Stimulated activated CD8-positive, alpha-beta memory T cell treated with anti-CD3 and anti-CD28 coated beads, Interleukin-15, amount 100 ng/mL, for 4 hours (primary cell): Measurements from ENCODE around the gene IL1R1.

Source experiments
- DNase-seq, 2 donors: peaks; one replicate each; pipeline ENCODE4 v3.0.0-alpha.2; 2020; ENCODE audit warnings: low read depth in 2 of 2

IL1R1 gene

DNA sequence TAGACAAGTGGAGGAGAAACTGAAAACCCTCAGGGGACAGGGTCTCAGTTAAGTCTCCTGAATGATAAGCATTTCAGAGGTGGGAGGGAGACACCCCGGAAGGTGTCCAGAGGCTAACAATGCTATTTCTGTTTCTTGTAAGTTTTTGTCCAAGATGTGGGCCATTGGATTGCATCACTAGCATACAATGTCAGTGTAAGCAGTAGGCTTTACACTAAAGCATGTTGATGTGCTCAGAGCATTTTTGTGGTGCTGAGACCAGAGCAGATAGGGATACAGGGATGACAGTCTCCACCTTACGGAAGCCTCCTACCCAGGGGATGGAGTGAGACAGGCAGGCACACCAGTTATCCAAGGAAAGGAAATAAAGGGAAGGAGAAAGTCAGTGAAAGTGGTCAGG is 2.2 kb upstream of the IL1R1 start:
- no peak for DNase-seq

DNA sequence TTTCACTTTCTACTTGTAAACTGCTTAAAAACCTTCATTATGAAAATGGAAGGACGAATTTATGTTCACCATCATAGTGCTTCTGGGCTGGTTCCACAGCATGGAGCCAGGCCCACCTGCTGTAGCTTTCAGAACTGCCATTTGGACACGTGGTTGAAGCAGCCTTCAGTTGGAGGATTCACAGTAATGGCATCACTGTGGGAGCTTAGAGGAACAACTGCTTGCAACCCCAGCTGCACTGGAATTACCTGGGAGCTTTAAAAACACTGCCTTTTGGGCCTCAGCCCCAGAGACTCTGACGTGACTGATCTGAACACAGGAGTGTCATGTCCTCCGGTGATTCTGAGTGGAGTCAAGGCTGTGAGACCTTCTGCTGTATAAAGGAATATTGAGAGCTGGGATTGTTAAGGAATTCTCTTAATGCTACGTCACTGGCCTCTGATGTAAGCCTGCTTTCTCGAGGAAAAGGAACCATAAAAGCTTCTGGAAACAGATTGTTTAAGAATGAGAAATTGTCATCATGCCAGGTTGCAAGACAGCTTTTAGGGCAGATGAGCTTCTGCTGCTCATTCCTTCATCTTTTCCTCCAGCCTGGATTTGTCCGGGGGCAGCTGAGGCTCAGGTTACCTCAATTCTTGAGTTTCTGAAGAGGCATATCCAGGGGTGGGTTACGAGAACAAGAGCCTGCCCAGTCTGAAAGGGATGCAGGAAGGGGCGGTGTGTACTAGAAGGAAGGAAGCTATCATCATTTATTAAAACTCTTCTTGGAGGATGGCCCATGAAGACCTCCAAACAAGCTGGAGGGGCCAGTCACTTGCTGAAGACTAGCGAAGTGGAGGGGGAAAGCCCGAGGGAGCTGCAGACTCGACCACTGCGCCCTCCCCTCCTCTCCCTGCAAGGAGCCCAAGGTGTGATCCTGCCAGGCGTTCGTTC is 1.3 kb upstream of the IL1R1 start:
- no peak for DNase-seq

DNA sequence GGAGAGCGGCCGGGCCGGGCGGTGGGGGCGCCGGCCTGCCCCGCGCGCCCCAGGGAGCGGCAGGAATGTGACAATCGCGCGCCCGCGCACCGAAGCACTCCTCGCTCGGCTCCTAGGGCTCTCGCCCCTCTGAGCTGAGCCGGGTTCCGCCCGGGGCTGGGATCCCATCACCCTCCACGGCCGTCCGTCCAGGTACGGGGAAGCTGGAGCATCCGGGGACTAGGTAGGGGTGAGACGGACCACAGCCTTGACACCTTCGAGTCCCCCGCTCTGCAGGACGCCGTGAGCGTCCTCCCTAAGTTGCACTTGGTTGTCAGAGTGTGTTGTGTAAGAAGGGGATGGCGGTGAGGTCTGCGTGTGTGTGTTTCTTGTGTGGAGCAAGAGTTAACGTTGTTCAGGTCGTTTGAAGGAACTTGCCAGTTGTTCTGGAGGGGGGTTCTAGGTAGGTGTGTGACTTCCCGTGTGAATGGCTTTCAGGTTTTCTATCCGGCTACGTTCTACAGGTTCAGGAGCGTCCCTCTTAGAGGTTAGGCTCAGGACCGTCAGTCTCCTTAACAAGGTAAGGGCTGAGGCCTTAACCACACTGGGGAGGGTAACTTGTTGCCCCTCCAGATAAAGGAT is 393 bp downstream of the IL1R1 start:
- no peak for DNase-seq

DNA sequence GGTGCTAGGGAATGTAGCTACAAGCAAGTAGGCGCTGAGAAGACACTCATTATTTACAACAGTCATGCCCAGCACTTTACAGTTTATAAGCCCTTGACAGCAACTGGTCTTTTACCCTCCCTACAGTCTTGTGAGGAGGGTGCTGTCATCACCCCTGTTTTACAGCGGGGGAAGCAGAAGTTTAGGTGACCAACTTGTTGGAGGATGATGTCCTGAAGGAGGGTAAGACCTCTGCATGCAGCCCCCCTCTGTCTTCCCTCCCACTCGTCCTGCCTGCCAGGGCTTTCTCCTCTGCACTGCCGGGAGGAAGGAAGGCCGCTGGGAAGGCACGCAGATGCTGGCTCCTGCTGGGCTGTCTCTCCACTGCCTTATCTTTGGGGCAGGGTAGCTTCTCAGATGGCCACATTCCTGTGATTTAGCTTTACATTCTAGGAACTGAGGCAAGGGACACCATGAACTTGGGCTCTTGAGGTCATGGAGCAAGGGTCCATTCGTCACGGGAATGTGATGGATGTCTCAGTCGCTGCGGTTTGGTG is 972 bp downstream of the IL1R1 start:
- no peak for DNase-seq

DNA sequence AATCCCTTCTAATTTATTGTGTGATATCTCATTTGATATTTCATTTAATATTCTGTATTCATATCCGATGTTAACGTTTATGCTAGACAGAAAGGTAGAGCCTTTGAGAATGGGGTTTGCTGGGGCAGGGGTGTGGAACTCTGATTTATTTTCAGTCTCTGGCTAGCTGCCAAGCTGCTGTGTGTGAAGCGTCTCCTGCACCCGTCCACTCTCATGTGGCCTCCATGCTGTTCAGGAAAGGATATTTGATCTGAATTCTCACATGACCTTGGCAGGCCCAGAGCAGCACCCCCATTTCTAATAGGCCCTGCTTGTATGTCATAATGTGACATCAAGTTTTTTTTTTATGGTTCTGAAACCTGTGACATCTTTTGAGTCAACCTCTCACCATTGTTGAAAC is 1.6 kb downstream of the IL1R1 start:
- DNase-seq, result no peak

DNA sequence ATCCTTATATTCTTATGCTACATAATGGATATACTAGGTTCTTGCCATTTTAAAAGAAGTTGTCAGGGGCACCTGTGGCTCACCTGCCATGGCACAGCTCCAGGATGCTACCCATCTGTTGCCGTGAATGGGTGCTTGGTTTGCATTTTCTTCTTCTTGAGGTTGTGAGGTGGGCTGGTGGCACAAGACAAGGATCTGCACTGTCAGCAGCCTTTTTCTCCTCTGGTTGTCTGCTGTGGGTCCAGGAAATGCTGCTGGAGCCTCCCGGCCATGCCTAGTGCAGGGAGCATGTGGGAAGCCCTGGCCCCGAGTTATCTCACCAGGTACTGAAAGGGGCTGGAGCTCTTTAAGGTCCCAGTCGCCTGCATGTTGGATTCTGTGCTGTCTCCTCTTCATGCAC is 2.6 kb downstream of the IL1R1 start:
- DNase-seq, result no peak

DNA sequence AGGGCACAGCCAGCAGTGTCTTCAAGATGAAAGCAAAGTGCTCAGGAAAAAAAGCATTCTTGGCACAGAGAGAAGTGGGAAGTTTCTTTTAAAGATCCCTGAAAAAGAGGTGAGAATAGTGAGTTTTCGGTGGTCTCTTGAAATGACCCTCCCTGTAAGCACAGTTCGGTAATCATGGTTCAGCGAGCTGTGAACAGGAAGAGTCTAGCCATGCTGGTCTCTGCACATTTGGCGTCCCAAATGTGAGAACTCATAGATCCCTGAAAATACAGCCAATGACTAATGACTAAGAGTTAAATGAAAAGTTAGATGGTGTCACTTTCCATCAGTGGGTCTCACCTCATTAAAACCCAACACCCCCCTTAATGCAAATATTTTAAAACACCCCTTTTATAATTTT is 3.4 kb downstream of the IL1R1 start:
- DNase-seq, result no peak

DNA sequence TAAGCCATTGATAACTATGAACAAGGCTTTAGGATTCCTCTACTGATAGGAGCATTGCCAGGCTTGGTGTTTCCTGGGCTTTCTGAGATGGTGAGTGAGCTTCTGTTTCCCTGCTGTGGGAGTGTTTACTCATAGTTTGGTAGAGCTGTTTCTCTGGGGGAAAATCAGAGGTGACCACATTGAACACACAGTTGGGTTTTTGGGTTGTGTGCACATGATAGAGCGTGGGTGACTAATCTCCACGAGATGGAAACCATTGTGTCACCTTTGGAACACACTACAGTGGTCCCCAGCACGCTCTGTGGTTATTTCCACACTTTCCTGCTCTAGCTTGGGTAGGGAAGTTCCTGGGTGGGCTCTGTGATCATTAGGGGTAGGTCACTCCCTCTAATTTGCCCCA is 5.4 kb downstream of the IL1R1 start:
- DNase-seq, result peak in 1 of 2 donors; percentile 30

DNA sequence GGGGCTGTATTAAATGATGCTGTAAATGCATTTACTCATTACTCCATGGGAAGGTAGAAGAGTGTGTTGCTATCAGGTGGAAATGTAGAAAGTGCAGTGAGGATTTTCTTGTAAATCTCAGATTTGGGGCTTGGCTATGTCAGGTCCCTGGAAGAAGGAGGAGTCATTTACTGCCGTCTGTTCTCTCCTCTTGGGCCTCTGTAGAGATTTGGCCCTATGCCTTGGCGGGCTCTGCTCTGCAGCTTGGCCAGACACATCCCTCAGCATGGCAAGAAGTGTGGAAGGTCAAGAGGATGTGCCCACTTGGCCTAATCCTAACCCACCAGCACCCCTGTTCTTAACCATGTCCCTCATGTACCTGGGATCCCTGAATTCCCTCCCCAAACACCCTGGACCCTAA is 6.7 kb downstream of the IL1R1 start:
- DNase-seq, result no peak

DNA sequence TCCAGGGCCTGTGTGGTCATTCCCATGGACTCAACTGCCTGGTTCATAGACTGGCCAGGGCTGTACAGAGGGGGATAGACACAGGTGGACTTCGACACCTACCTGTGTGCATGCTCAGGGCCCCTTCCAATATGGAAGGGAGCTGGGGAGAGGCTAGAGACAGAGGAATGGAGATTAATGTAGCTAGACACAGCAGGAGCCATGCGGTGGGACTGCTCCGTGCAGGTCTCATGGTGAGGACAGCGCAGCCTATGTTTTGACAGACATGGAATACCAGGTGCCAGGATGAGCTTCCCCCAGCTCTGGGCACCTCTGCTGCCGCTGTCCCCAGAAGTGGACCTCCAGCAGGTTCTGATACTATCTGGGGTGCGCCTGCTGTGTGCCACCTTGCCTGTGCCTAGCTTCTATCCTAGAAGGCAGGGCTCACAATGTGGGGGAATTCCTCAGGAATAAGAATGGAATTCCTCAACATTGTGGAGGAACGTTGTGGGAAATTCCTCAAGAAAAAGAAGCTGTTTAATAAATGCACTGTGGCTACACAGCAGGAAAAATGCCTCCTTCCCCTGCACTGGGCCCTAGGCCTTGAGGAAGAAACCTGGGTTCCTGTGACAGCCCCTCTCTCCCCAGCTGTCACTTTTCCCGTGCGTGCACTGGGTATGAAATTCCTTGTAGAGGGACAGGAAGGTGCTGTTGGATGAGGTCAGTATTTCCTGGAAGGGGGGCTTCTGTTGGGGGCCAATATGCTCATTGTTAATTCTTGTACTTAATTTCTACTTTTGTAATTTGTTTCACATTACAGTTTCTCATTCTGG is 7.3 kb downstream of the IL1R1 start:
- DNase-seq, result no peak

DNA sequence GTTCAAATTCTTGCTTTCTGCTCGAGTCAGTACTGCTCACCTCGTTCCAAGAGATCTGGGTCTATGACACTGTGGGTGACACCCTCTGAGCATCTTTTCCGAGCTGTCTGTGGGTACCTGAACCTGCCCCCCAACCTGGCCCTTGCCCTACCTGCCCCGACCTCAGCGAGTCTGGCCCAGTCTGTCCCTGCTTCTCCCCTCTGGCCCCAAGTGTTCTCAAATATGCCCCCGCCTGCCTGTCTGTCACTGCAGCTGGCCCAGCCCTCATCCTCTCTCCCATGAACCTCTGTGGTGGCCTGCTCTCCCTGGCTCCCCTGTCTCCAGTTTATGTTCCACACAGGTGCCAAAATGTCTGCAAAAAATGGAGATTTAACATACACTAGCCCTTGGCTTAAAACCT is 11.8 kb downstream of the IL1R1 start:
- DNase-seq, result no peak

DNA sequence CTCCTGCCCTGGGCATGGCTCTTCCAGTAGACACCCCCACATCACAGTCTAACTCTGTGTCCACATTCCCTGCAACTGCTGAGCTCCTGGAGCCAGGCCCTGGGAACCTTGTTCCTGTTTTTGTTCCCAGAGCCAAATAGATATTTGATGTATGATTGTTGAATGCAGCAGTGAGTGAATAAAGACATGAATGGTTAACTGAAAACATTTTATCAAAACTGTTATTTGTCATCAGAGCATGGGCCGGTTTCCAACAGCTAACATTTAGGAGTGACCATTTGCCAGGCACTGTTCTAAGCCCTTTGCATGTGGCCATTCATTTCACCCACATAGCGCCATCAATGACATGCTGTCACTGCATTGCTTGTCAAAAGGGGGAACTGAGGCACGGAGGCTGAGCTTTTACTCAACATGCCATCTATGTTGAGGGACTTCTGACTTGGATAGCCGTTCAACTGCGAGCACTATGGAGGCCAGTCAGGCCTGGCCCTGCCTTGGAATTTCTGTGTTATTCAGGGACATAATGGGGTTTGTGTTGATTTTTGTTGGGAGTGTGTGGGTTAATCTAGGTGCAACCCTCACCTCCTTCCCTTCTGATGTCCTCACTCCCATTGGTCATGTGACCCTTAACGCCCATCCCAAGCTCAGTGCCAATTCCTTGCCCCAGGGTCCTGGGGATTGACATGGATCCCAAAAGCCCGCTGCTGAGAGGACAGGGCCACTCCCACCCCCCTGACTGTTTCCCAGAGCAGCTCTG is 12.6 kb downstream of the IL1R1 start:
- no peak for DNase-seq

DNA sequence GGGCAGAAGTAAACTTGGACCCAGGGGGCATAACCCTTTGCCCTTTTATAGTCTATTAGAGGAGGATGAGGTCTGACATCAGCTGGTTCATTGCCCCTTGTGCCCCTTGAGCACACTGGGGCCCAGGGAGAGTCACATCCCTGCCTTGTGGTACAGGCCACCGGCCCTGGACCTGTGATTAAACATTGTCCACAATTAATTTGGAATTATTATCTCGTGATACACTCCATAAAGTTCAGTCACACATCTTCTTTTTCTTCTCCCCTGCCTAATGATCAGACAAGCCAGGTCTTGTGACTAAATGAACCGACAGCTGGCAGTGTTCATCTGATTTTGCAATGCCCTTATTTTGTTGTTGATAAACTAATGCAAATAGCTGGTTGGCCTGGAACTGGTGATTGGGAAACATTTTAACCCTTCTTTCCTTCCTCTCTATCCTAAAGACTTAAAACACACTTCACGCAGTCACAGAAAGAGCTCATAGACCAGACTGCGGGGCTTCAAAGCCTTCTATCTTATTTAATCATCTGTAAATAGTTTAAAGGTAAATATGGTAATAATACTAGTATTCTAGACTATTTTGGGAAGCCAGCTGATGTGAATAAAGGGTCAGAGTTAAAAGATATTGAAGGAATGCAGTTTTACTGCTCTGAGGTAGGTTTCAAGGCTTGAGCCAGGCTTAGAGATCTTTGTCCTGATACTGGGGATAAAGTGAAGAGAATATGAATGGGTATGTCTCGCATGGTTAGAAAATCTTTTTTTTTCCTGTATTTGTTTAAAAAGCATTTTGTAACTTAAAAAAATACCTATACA is 13.4 kb downstream of the IL1R1 start:
- DNase-seq, result no peak

DNA sequence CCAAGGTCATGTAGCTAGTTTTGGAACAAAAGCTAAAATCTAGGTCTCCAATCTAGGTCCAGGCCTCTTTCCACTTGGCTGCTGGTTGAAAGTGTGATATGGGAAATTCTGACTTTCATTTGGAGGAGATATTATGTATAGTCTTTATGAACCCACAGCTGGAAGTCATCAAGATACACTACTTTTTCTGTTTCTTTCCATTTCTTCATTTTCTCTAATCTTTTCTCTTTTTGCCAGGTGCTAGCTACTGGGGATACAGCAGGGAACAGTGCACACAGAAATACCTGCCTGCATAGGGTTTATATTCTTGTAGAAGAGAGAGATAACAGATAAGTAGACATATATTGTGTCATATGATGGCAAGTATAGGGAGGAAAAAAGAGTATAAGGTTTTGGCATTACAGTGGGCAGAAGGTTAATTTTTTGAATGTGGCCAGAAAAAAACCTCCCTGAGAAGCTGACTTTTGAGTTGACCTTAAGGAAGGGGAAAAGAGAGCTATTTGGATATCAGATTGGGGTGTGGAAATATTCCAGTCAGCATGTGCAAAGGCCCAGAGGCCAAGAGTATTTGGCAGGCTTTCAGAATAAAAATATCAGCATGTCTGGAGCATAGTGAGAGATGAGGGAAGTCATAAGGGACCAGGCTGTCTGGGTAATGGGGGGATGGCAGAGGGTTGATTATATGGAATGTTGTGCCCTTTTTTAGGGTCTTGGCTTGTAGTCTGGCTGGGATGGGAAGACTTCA is 15.6 kb downstream of the IL1R1 start:
- DNase-seq, result no peak

DNA sequence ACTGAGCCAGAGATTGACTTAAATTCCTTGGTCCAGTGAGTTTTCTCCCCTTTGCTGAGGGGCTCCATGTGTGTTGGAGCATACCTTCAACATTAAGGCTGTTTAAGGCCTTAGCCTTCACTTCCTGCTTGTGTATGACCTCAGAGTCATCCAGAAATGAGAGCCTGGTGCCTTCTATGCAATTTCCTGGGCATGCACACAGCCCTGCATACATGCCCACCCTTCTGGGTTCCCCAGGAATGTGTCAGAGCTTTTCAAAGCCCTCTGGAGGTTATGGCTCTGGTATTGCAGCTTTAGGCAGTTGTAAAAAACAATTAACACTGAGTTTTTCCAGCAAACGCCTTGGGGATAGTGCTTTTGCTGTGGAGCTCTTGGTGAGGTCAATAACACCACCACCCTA is 16.7 kb downstream of the IL1R1 start:
- DNase-seq, result no peak

DNA sequence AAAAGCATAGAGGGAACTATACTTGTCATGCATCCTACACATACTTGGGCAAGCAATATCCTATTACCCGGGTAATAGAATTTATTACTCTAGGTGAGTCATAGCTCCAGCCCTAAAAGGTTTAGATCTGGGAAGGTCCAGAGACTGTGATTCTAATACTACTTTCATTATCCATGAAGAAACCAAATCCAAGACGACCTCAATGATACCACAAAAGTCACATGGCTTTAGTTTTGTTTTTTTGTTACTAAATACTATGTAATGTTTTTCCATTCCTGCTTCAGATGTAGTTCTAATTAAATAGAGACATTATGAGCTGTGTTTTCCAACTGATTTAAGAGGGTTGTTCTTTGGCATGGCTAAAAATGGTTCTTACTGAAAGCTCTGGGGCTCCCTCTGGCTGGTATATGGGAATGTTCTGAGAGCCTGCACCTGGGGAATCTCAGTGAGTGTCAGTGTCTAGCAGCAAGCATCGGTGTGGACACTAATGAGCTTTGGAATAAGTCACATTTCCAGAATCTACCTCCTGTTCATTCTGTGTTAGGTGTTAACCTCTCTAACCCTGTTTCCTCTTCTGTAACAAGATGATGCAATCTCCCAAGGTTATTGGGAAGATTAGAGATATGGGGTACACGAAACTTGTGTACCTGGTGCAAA is 23.8 kb downstream of the IL1R1 start:
- no peak for DNase-seq

DNA sequence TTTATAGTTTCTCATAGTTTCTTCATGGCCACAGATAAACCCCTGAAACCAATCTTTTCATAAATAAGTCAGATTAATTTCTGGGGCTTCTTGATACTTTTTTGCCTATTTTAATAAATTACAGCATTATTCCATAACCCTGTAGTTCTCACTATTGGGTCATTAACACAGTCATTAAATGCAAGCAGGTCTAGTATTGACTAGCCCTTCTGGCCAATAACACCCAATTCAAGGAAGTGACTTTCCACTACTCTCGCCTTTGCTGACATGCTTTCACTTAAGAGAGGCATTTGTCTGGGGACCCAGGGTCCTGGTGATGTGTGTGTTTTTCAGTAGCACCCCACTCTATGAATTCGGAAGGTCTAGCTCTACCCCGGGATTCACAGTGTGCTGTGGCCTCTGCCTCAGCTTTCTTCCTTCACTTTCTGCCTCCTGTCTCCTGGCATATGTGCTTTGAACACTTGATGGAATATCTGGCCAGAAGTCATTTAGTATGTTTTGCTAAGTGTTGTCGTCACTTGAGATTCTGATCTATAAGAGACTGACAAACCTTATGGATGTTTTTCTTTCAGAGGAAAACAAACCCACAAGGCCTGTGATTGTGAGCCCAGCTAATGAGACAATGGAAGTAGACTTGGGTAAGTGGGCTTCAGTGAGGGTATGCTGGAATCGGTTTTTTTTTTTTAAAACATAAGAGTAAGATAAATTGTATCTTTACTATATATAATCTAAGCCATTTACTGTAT is 25.7 kb downstream of the IL1R1 start:
- no peak for DNase-seq

DNA sequence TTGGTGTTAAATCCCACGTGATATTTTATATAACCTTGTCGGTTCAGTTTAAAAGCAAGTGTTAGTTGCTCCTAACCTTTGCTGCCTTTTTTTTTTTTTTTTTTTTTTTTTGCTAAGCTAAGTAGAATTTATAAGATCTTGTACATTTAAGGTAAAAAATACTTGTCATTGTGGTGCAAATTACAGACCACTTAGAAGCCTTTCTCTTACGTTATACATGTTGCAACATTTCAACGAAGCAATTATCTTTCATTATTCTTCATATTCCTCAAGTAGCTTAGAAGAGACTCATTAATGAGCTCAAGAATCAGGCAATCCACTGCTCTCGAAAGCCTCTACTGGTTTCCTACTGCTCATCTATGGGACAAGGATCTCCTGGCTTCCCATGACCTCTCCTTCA is 29.4 kb downstream of the IL1R1 start:
- no peak for DNase-seq

DNA sequence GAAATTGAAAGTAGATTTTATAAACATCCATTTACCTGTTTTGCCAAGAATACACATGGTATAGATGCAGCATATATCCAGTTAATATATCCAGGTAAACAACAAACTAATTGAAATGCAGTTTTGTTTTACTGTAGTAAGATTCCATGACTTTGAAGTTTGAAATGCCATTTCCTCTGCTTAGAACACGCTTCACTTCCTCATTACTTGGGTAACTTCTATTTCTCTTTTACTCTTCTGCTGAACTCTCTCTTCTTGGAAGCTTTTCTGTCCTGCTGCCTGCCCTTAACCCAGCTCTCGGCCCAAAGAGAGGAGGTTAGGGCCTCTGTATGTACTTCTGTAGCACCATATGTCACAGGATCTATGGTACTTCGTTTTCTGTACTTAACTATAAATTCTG is 30.2 kb downstream of the IL1R1 start:
- DNase-seq, result no peak
